HCT116 (cell line): Measurements from ENCODE around the gene DNM2. TPM values are rescaled to one million over a fixed set of nuclear protein-coding genes. Genes with fewer than 3 reads are reported as not detected.

Experiments used
- ATAC-seq: fragments of 200-7000 bp; cut with Tn5 transposase; 2 replicates; pipeline ENCODE4 v1.9.1; 2020; ENCODE audit warnings: mild to moderate bottlenecking, moderate library complexity
- BruUV-seq: library from RNA; stranded (reverse); fragments of 400-500 nt; replicated peaks from 2 replicates; lab custom pipeline; 2021; lab: Mats Ljungman, UMichigan
- CTCF ChIA-PET: fragments of 300-600 bp; sonication (Branson Sonifier 250); formaldehyde crosslinking; loops from one replicate; lab custom pipeline; 2021; ENCODE audit warnings: antibody characterized with exemption; lab: Charles Lee
- POLR2A ChIA-PET: fragments of 300-600, 350-600 bp; sonication (Branson Sonifier 250); formaldehyde crosslinking; loops from one replicate; lab custom pipeline; 2021; ENCODE audit warnings: antibody characterized with exemption; lab: Charles Lee
- RAD21 ChIA-PET, 2 experiments: fragments of 300-600 bp; sonication (Branson Sonifier 250); formaldehyde crosslinking; loops; one replicate each; lab custom pipeline; 2023; ENCODE audit warnings: low total read pairs in 2 of 2; ENCODE audit not compliant: uncharacterized antibody in 2 of 2, unreplicated experiment in 2 of 2, low non-redundant PET in 1 of 2; lab: Charles Lee
- DNase-seq: peaks from one replicate; pipeline ENCODE4 v3.0.0-alpha.2; 2010; ENCODE audit warnings: low read depth, low spot score
- H2AFZ ChIP-seq: fragments of 200-600 bp; shearing (Covaris generic), sonication (generic); 2 replicates; pipeline ENCODE4 v1.6.1; 2017; ENCODE audit warnings: low read depth, mixed run types, mixed read lengths, antibody characterized with exemption, low read length; ENCODE audit not compliant: poor library complexity, severe bottlenecking
- H3K27ac ChIP-seq: 2 replicates; pipeline ENCODE4 v1.5.1; 2012; ENCODE audit warnings: low read depth, low read length
- H3K27me3 ChIP-seq: fragments of 200-600 bp; sonication (generic); 2 replicates; pipeline ENCODE4 v1.6.1; 2016; ENCODE audit warnings: mixed run types, low read length, mixed read lengths; ENCODE audit not compliant: insufficient read depth
- H3K36me3 ChIP-seq, 2 experiments: fragments of 200-500 bp in 1 of 2; fragments of 200-600 bp in 1 of 2; sonication (Bioruptor generic) in 1 of 2; sonication (generic) in 1 of 2; 2 replicates each; pipeline versions ENCODE4 v1.5.1 to v1.6.1; 2014 to 2016; ENCODE audit warnings: low read length in 2 of 2, inconsistent platforms in 1 of 2, mixed read lengths in 1 of 2, mixed run types in 1 of 2; ENCODE audit not compliant: insufficient read depth in 2 of 2, control insufficient read depth in 1 of 2
- H3K4me1 ChIP-seq, 2 experiments: fragments of 200-600 bp in 1 of 2; sonication (generic) in 1 of 2; 2 replicates each; pipeline versions ENCODE4 v1.5.1 to v1.6.1; 2012 to 2017; ENCODE audit warnings: low read length in 2 of 2, inconsistent platforms in 1 of 2, mild to moderate bottlenecking in 1 of 2, mixed read lengths in 1 of 2, mixed run types in 1 of 2, moderate library complexity in 1 of 2; ENCODE audit not compliant: insufficient read depth in 2 of 2, control insufficient read depth in 1 of 2
- H3K4me2 ChIP-seq: fragments of 200-600 bp; sonication (generic); 2 replicates; pipeline ENCODE4 v1.6.1; 2017; ENCODE audit warnings: mixed run types, low read length, mixed read lengths
- H3K4me3 ChIP-seq, 2 experiments: fragments of 200-600 bp in 1 of 2; sonication (generic) in 1 of 2; replicated peaks in 1 of 2; 2 replicates each; pipeline ENCODE4 v1.5.1; 2011 to 2016; ENCODE audit warnings: low read length in 2 of 2, control low read depth in 1 of 2, low read depth in 1 of 2, mild to moderate bottlenecking in 1 of 2, mixed read lengths in 1 of 2, mixed run types in 1 of 2
- H3K79me2 ChIP-seq: fragments of 200-600 bp; sonication (generic); 2 replicates; pipeline ENCODE4 v1.6.1; 2017; ENCODE audit warnings: mild to moderate bottlenecking, mixed run types, low read length, moderate library complexity, mixed read lengths; ENCODE audit not compliant: insufficient read depth
- H3K9ac ChIP-seq: fragments of 200-600 bp; sonication (generic); 2 replicates; pipeline ENCODE4 v1.6.1; 2016; ENCODE audit warnings: low read length, mixed read lengths
- H3K9me2 ChIP-seq: fragments of 200-600 bp; sonication (generic), shearing (Covaris generic); 2 replicates; pipeline ENCODE4 v1.6.1; 2017; ENCODE audit warnings: mixed run types, mild to moderate bottlenecking, moderate library complexity; ENCODE audit not compliant: insufficient read depth
- H3K9me3 ChIP-seq, 2 experiments: fragments of 200-500 bp in 1 of 2; fragments of 200-600 bp in 1 of 2; sonication (Bioruptor generic) in 1 of 2; sonication (generic) in 1 of 2; 2 replicates each; pipeline ENCODE4 v1.6.1; 2014 to 2017; ENCODE audit warnings: low read length in 2 of 2, mixed read lengths in 2 of 2, inconsistent platforms in 1 of 2, low read depth in 1 of 2, mild to moderate bottlenecking in 1 of 2, mixed run types in 1 of 2, moderate library complexity in 1 of 2; ENCODE audit not compliant: control insufficient read depth in 1 of 2, insufficient read depth in 1 of 2
- H4K20me1 ChIP-seq: fragments of 200-600 bp; sonication (generic), shearing (Covaris generic); 2 replicates; pipeline ENCODE4 v1.6.1; 2017; ENCODE audit warnings: mixed run types, mild to moderate bottlenecking, moderate library complexity; ENCODE audit not compliant: insufficient read depth
- ATF3 ChIP-seq: IDR thresholded peaks from 2 replicates; pipeline ENCODE4 v1.6.1; 2012
- CBX3 ChIP-seq: IDR thresholded peaks from 2 replicates; pipeline ENCODE4 v1.6.1; 2012; ENCODE audit warnings: low read depth
- EGR1 ChIP-seq: IDR thresholded peaks from 2 replicates; pipeline ENCODE4 v1.6.1; 2012; ENCODE audit warnings: low read depth
- EZH2phosphoT487 ChIP-seq: fragments of 200-600 bp; IDR thresholded peaks from 2 replicates; pipeline ENCODE4 v1.6.1; 2018; ENCODE audit warnings: antibody characterized with exemption, borderline replicate concordance
- JUND ChIP-seq: IDR thresholded peaks from 2 replicates; pipeline ENCODE4 v1.6.1; 2012
- MAX ChIP-seq: IDR thresholded peaks from 2 replicates; pipeline ENCODE4 v1.6.1; 2012
- POLR2A ChIP-seq: IDR thresholded peaks from 2 replicates; pipeline ENCODE4 v1.7.0; 2011; ENCODE audit warnings: borderline replicate concordance; ENCODE audit not compliant: insufficient read depth, insufficient read length; ENCODE audit errors: extremely low read depth
- RAD21 ChIP-seq: IDR thresholded peaks from 2 replicates; pipeline ENCODE4 v1.6.1; 2012; ENCODE audit warnings: low read depth, mild to moderate bottlenecking
- REST ChIP-seq: IDR thresholded peaks from 2 replicates; pipeline ENCODE4 v1.6.1; 2012; ENCODE audit warnings: low read depth
- YY1 ChIP-seq: IDR thresholded peaks from 2 replicates; pipeline ENCODE4 v1.6.1; 2011; ENCODE audit warnings: low read length, low read depth, moderate library complexity, mild to moderate bottlenecking; ENCODE audit not compliant: insufficient replicate concordance; ENCODE audit errors: extremely low read depth
- ZFX ChIP-seq: fragments of 450-650 bp; IDR thresholded peaks from 2 replicates; pipeline ENCODE4 v1.6.1; 2017
- intact Hi-C: fragments of 100-400 bp; cut with micrococcal nuclease; formaldehyde crosslinking; loops from 2 replicates; pipeline ENCODE4 v1.10.0; 2022
- total RNA-seq: library from RNA; stranded (reverse); gene quantifications from one replicate; pipeline ENCODE4 v1.2.1, GENCODE V29; 2021; ENCODE audit not compliant: unreplicated experiment

The DNM2 gene
- total RNA-seq, 1 experiment from 2014 or later, result 183 TPM

GRCh38 chr19:10730932-10731331, 13.1 kb downstream of the DNM2 start (continued):
- TF ChIP-seq MAX (no peak), EZH2phosphoT487 (no peak), POLR2A (no peak), JUND (no peak), YY1 (no peak), RAD21 (no peak), CBX3 (no peak)

- intact Hi-C loops, result no loop called here
- POLR2A ChIA-PET, result no interaction called here
- Histone ChIP-seq H3K36me3 (peaks cover 0 to 3% of the 10 kb centered on the region in 2 experiments; a peak in 1 of 4 replicates), H3K9me2 (no peaks in the 10 kb centered on the region), H3K9me3 (no peaks in the 10 kb centered on the region), H3K27me3 (no peaks in the 10 kb centered on the region), H3K9ac (no peak overlapping the region), H3K4me2 (no peak overlapping the region), H4K20me1 (no peaks in the 10 kb centered on the region), H3K4me1 (peaks cover 43 to 48% of the 10 kb centered on the region in 2 experiments), H3K79me2 (peaks cover 95% of the 10 kb centered on the region), H2AFZ (no peak overlapping the region), H3K27ac (no peak overlapping the region), H3K4me3 (no peak overlapping the region)
- TF ChIP-seq EZH2phosphoT487, result no peak
- no peak for TF ChIP-seq JUND
- TF ChIP-seq ATF3, result no peak
- TF ChIP-seq RAD21, result no peak
- no peak for TF ChIP-seq EGR1
- no peak for TF ChIP-seq REST
- no peak for TF ChIP-seq CBX3
- no peak for TF ChIP-seq ZFX
- DNase-seq (no peak), ATAC-seq (no peak)
- no TSS peak for BruUV-seq
- RAD21 ChIA-PET, result no interaction called here
- CTCF ChIA-PET, result no interaction called here
These were observed 17.9 kb downstream of the DNM2 start for GRCh38 chr19:10735741-10736140.
